Stimulated activated naive B cell treated with anti-CD40 and anti-IgM and Interleukin-4, amounts not matched to agents 10 μg/mL and 1 μg/mL and 100 μg/mL, for 72 hours (primary cell): ENCODE data around the gene HEG1.
A peak's percentile ranks its signal among the peaks of the same experiment; 100 is the strongest.

Experiments used
- ATAC-seq, 2 donors: fragments of 150-1000 bp; cut with Tn5 transposase; replicated peaks; 2 replicates each; pipeline ENCODE4 v1.10.0; 2021; ENCODE audit warnings: moderate library complexity in 1 of 2
- DNase-seq: peaks from one replicate; pipeline ENCODE4 v3.0.0; 2021
- H3K27ac Mint-ChIP-seq: one replicate; pipeline ENCODE4 v1.8.0; 2022; ENCODE audit warnings: mild to moderate bottlenecking, mixed read lengths
- H3K27me3 Mint-ChIP-seq, 2 donors: one replicate each; pipeline ENCODE4 v1.8.0; 2022; ENCODE audit warnings: mixed read lengths in 2 of 2
- H3K36me3 Mint-ChIP-seq, 2 donors: one replicate each; pipeline ENCODE4 v1.8.0; 2022; ENCODE audit warnings: mixed read lengths in 2 of 2, mild to moderate bottlenecking in 1 of 2
- H3K4me1 Mint-ChIP-seq, 2 donors: one replicate each; pipeline ENCODE4 v1.8.0; 2022; ENCODE audit warnings: mixed read lengths in 2 of 2, mild to moderate bottlenecking in 1 of 2
- H3K4me3 Mint-ChIP-seq, 2 donors: one replicate each; pipeline ENCODE4 v1.8.0; 2022; ENCODE audit warnings: mild to moderate bottlenecking in 2 of 2, mixed read lengths in 2 of 2, moderate library complexity in 1 of 2
- H3K9me3 Mint-ChIP-seq, 2 donors: one replicate each; pipeline ENCODE4 v1.8.0; 2022; ENCODE audit warnings: mixed read lengths in 2 of 2, mild to moderate bottlenecking in 1 of 2

Gene HEG1

GRCh38 chr3:125050488-125051090 is 5.2 kb downstream of the HEG1 start:
- Mint-ChIP-seq H3K36me3 (peaks cover 5 to 18% of the 10 kb centered on the region in 2 donors), H3K4me1 (peaks cover 42 to 45% of the 10 kb centered on the region in 2 donors), H3K27me3 (peaks cover 0 to 6% of the 10 kb centered on the region in 2 donors), H3K9me3 (no peaks in the 10 kb centered on the region), H3K27ac (no peak overlapping the region), H3K4me3 (no peak overlapping the region)
- ATAC-seq (no peak), DNase-seq (no peak)

GRCh38 chr3:125048282-125048681 is 7.5 kb downstream of the HEG1 start:
- no peak overlapping the region for H3K27ac Mint-ChIP-seq
- DNase-seq (no peak), ATAC-seq (no peak)
- H3K4me1 Mint-ChIP-seq: peaks cover 27% of the 10 kb centered on the region in 2 donors
- peaks cover 0 to 6% of the 10 kb centered on the region in 2 donors for H3K27me3 Mint-ChIP-seq
- H3K36me3 Mint-ChIP-seq: peaks cover 5 to 15% of the 10 kb centered on the region in 2 donors
- H3K4me3 Mint-ChIP-seq: no peak overlapping the region
- H3K9me3 Mint-ChIP-seq: no peaks in the 10 kb centered on the region

- no peaks in the 10 kb centered on the region for H3K9me3 Mint-ChIP-seq
- H3K4me3 Mint-ChIP-seq: no peak overlapping the region
- DNase-seq (no peak), ATAC-seq (no peak)
- H3K4me1 Mint-ChIP-seq: peaks cover 6 to 9% of the 10 kb centered on the region in 2 donors
- H3K27me3 Mint-ChIP-seq: peaks cover 0 to 6% of the 10 kb centered on the region in 2 donors
- peaks cover 5 to 19% of the 10 kb centered on the region in 2 donors for H3K36me3 Mint-ChIP-seq
- H3K27ac Mint-ChIP-seq: no peak overlapping the region
These were observed 9.8 kb downstream of the HEG1 start for GRCh38 chr3:125045965-125046364.

GRCh38 chr3:125045194-125045593 is 10.6 kb downstream of the HEG1 start:
- H3K9me3 Mint-ChIP-seq: no peaks in the 10 kb centered on the region
- peaks cover 1 to 13% of the 10 kb centered on the region in 2 donors for H3K36me3 Mint-ChIP-seq
- no peak for DNase-seq
- H3K27ac Mint-ChIP-seq: no peak overlapping the region
- H3K4me3 Mint-ChIP-seq: no peak overlapping the region
- no peak for ATAC-seq
- peaks cover under 1 to 6% of the 10 kb centered on the region in 2 donors for H3K4me1 Mint-ChIP-seq
- peaks cover under 1 to 6% of the 10 kb centered on the region in 2 donors for H3K27me3 Mint-ChIP-seq

- Mint-ChIP-seq H3K4me3 (no peak overlapping the region), H3K27ac (no peak overlapping the region), H3K4me1 (peaks cover 5 to 7% of the 10 kb centered on the region in 2 donors), H3K36me3 (peaks cover 1 to 8% of the 10 kb centered on the region in 2 donors), H3K27me3 (peaks cover 0 to 4% of the 10 kb centered on the region in 2 donors), H3K9me3 (no peaks in the 10 kb centered on the region)
- DNase-seq (no peak), ATAC-seq (no peak)
These were observed 12.1 kb downstream of the HEG1 start for GRCh38 chr3:125043599-125044151.

- peaks cover 5 to 7% of the 10 kb centered on the region in 2 donors for H3K4me1 Mint-ChIP-seq
- peaks cover 0 to 4% of the 10 kb centered on the region in 2 donors for H3K27me3 Mint-ChIP-seq
- H3K9me3 Mint-ChIP-seq: no peaks in the 10 kb centered on the region
- H3K27ac Mint-ChIP-seq: no peak overlapping the region
- H3K4me3 Mint-ChIP-seq: no peak overlapping the region
- DNase-seq: no peak
- H3K36me3 Mint-ChIP-seq: peaks cover 1 to 8% of the 10 kb centered on the region in 2 donors
- no peak for ATAC-seq
These were observed 12.9 kb downstream of the HEG1 start for GRCh38 chr3:125042725-125043406.

- Mint-ChIP-seq H3K36me3 (peaks cover 4 to 9% of the 10 kb centered on the region in 2 donors), H3K27me3 (peaks cover 0 to 4% of the 10 kb centered on the region in 2 donors), H3K9me3 (peaks cover 3 to 6% of the 10 kb centered on the region in 2 donors), H3K4me1 (peaks cover 5% of the 10 kb centered on the region in 2 donors), H3K27ac (no peak overlapping the region), H3K4me3 (no peak overlapping the region)
- ATAC-seq (no peak), DNase-seq (no peak)
These were observed 16.4 kb downstream of the HEG1 start for GRCh38 chr3:125039131-125040100.

GRCh38 chr3:125037498-125038150 is 18.2 kb downstream of the HEG1 start:
- H3K4me3 Mint-ChIP-seq: no peak overlapping the region
- H3K4me1 Mint-ChIP-seq: peaks cover 5 to 6% of the 10 kb centered on the region in 2 donors
- H3K9me3 Mint-ChIP-seq: peaks cover 3 to 6% of the 10 kb centered on the region in 2 donors
- peak; percentile 34 to 53 for ATAC-seq
- no peak for DNase-seq
- peaks cover 4 to 9% of the 10 kb centered on the region in 2 donors for H3K36me3 Mint-ChIP-seq
- H3K27ac Mint-ChIP-seq: no peak overlapping the region
- H3K27me3 Mint-ChIP-seq: peaks cover 0 to 4% of the 10 kb centered on the region in 2 donors

GRCh38 chr3:125035217-125035616 is 20.6 kb downstream of the HEG1 start:
- DNase-seq (no peak), ATAC-seq (peak; percentile 84 to 95)
- Mint-ChIP-seq H3K9me3 (peaks cover 3 to 8% of the 10 kb centered on the region in 2 donors), H3K27ac (peak overlapping the region; percentile 82), H3K36me3 (peaks cover 4 to 12% of the 10 kb centered on the region in 2 donors), H3K4me3 (no peak overlapping the region), H3K4me1 (peaks cover 13 to 14% of the 10 kb centered on the region in 2 donors), H3K27me3 (peaks cover 0 to 4% of the 10 kb centered on the region in 2 donors)

GRCh38 chr3:125033616-125034015 is 22.2 kb downstream of the HEG1 start:
- Mint-ChIP-seq H3K9me3 (peaks cover 3 to 8% of the 10 kb centered on the region in 2 donors), H3K4me1 (peaks cover 8 to 9% of the 10 kb centered on the region in 2 donors), H3K27ac (no peak overlapping the region)

GRCh38 chr3:125033135-125033534 is 22.7 kb downstream of the HEG1 start:
- no peak for ATAC-seq
- H3K27ac Mint-ChIP-seq: no peak overlapping the region
- peaks cover 3 to 8% of the 10 kb centered on the region in 2 donors for H3K9me3 Mint-ChIP-seq
- H3K4me3 Mint-ChIP-seq: no peak overlapping the region
- no peak for DNase-seq
- peaks cover 6 to 18% of the 10 kb centered on the region in 2 donors for H3K36me3 Mint-ChIP-seq
- H3K27me3 Mint-ChIP-seq: no peaks in the 10 kb centered on the region
- H3K4me1 Mint-ChIP-seq: peaks cover 8 to 9% of the 10 kb centered on the region in 2 donors

More at GRCh38 chr3:125033616-125034015, 22.2 kb downstream of the HEG1 start:
- Mint-ChIP-seq H3K4me3 (no peak overlapping the region), H3K36me3 (peaks cover 5 to 14% of the 10 kb centered on the region in 2 donors), H3K27me3 (no peaks in the 10 kb centered on the region)
- DNase-seq (no peak), ATAC-seq (no peak)

- DNase-seq: no peak
- peaks cover 3 to 8% of the 10 kb centered on the region in 2 donors for H3K9me3 Mint-ChIP-seq
- H3K27me3 Mint-ChIP-seq: no peaks in the 10 kb centered on the region
- H3K27ac Mint-ChIP-seq: peak overlapping the region; percentile 67
- no peak overlapping the region for H3K4me3 Mint-ChIP-seq
- H3K4me1 Mint-ChIP-seq: peaks cover 8 to 9% of the 10 kb centered on the region in 2 donors
- H3K36me3 Mint-ChIP-seq: peaks cover 9 to 21% of the 10 kb centered on the region in 2 donors
- ATAC-seq: no peak
These were observed 23.1 kb downstream of the HEG1 start for GRCh38 chr3:125032683-125033082.

- H3K27ac Mint-ChIP-seq: peak overlapping the region; percentile 67
- no peaks in the 10 kb centered on the region for H3K27me3 Mint-ChIP-seq
- H3K4me3 Mint-ChIP-seq: no peak overlapping the region
- H3K4me1 Mint-ChIP-seq: peaks cover 8 to 9% of the 10 kb centered on the region in 2 donors
- peaks cover 3 to 8% of the 10 kb centered on the region in 2 donors for H3K9me3 Mint-ChIP-seq
- H3K36me3 Mint-ChIP-seq: peaks cover 13 to 25% of the 10 kb centered on the region in 2 donors
- DNase-seq (no peak), ATAC-seq (peak in 1 of 2 donors; percentile 27)
These were observed 23.6 kb downstream of the HEG1 start for GRCh38 chr3:125032100-125032643.
